HEK293 (cell line): ENCODE data around the gene VDAC1.
"Not testable (repeated sequence)": the region's sequence is repeated elsewhere in the genome, so short reads cannot be mapped to it uniquely, and the experiment has no call there.

ENCODE experiments used
- CTCF ChIA-PET: fragments of 350-600 bp; formaldehyde crosslinking; extraction: SDS; loops from one replicate; lab custom pipeline; 2021; ENCODE audit warnings: antibody characterized with exemption; lab: Yijun Ruan, JAX
- POLR2A ChIA-PET: fragments of 300-600 bp; formaldehyde crosslinking; extraction: SDS; loops from one replicate; lab custom pipeline; 2020; ENCODE audit warnings: antibody characterized with exemption, inconsistent platforms; lab: Yijun Ruan, JAX
- H3K27ac ChIP-seq: fragments of 200-500 bp; sonication (Bioruptor generic); 2 replicates; pipeline ENCODE4 v1.5.1; 2014; ENCODE audit warnings: low read depth, low read length, control low read depth, inconsistent platforms; ENCODE audit errors: extremely low read depth
- H3K36me3 ChIP-seq, 2 experiments: fragments of 200-500 bp in 1 of 2; sonication (Bioruptor generic) in 1 of 2; 1 replicate in 1 of 2; 2 replicates in 1 of 2; pipeline ENCODE4 v1.5.1; 2014 to 2017; ENCODE audit warnings: inconsistent platforms in 2 of 2, low read length in 2 of 2; ENCODE audit not compliant: control insufficient read depth in 2 of 2, insufficient read depth in 1 of 2
- H3K4me1 ChIP-seq: fragments of 200-500 bp; sonication (Bioruptor generic); 2 replicates; pipeline ENCODE4 v1.5.1; 2014; ENCODE audit warnings: mild to moderate bottlenecking, low read length, inconsistent platforms; ENCODE audit not compliant: control insufficient read depth, insufficient read depth
- H3K4me3 ChIP-seq: 2 replicates; pipeline ENCODE4 v1.5.1; 2011; ENCODE audit warnings: low read depth, mild to moderate bottlenecking, control low read depth, low read length, moderate library complexity
- H3K9me3 ChIP-seq: fragments of 200-500 bp; sonication (Bioruptor generic); 2 replicates; pipeline ENCODE4 v1.5.1; 2014; ENCODE audit warnings: low read depth, low read length, inconsistent platforms; ENCODE audit not compliant: control insufficient read depth, insufficient read depth
- AEBP2 ChIP-seq: fragments of 450-650 bp; formaldehyde crosslinking; IDR thresholded peaks from 2 replicates; pipeline ENCODE4 v1.5.1; 2016; ENCODE audit warnings: missing biosample characterization, missing genetic modification characterization, borderline replicate concordance
- ATF2 ChIP-seq: fragments of 450-650 bp; formaldehyde crosslinking; IDR thresholded peaks from 2 replicates; pipeline ENCODE4 v1.5.1; 2016; ENCODE audit warnings: missing biosample characterization, missing genetic modification characterization, low read depth
- GFI1B ChIP-seq: fragments of 450-650 bp; formaldehyde crosslinking; IDR thresholded peaks from 2 replicates; pipeline ENCODE4 v1.5.1; 2016; ENCODE audit warnings: missing biosample characterization, missing genetic modification characterization
- IKZF3 ChIP-seq: fragments of 450-650 bp; IDR thresholded peaks from 2 replicates; pipeline ENCODE4 v1.5.0; 2018; ENCODE audit warnings: missing biosample characterization, mild to moderate bottlenecking, missing genetic modification characterization, moderate library complexity
- KLF17 ChIP-seq: fragments of 450-650 bp; formaldehyde crosslinking; IDR thresholded peaks from 2 replicates; pipeline ENCODE4 v1.5.1; 2016; ENCODE audit warnings: missing biosample characterization, missing genetic modification characterization
- MEIS1 ChIP-seq: sonication (generic); formaldehyde crosslinking; IDR thresholded peaks from 2 replicates; pipeline ENCODE4 v1.8.1; 2022; ENCODE audit warnings: missing genetic modification reagents, mild to moderate bottlenecking, borderline replicate concordance
- OVOL3 ChIP-seq: fragments of 450-650 bp; formaldehyde crosslinking; IDR thresholded peaks from 2 replicates; pipeline ENCODE4 v1.5.1; 2016; ENCODE audit warnings: missing biosample characterization, missing genetic modification characterization
- RBAK ChIP-seq: fragments of 450-650 bp; formaldehyde crosslinking; IDR thresholded peaks from 2 replicates; pipeline ENCODE4 v1.5.1; 2016; ENCODE audit warnings: missing biosample characterization, missing genetic modification characterization
- TCF7L2 ChIP-seq: IDR thresholded peaks from 2 replicates; pipeline ENCODE4 v1.6.1; 2011; ENCODE audit warnings: low read depth, mild to moderate bottlenecking, inconsistent platforms, low read length, moderate library complexity, borderline replicate concordance
- WT1 ChIP-seq: fragments of 450-650 bp; formaldehyde crosslinking; IDR thresholded peaks from 2 replicates; pipeline ENCODE4 v1.5.1; 2016; ENCODE audit warnings: missing biosample characterization, missing genetic modification characterization
- YY2 ChIP-seq: fragments of 450-650 bp; formaldehyde crosslinking; IDR thresholded peaks from 2 replicates; pipeline ENCODE4 v1.5.1; 2016; ENCODE audit warnings: missing biosample characterization, missing genetic modification characterization
- ZNF16 ChIP-seq: fragments of 450-650 bp; formaldehyde crosslinking; IDR thresholded peaks from 2 replicates; pipeline ENCODE4 v1.5.1; 2016; ENCODE audit warnings: low read depth, missing biosample characterization, missing genetic modification characterization
- ZNF248 ChIP-seq: fragments of 450-650 bp; formaldehyde crosslinking; IDR thresholded peaks from 2 replicates; pipeline ENCODE4 v1.5.1; 2017; ENCODE audit warnings: missing biosample characterization, missing genetic modification characterization
- ZNF292 ChIP-seq: fragments of 450-650 bp; formaldehyde crosslinking; IDR thresholded peaks from 2 replicates; pipeline ENCODE4 v1.5.1; 2016; ENCODE audit warnings: low read depth, missing biosample characterization, missing genetic modification characterization, borderline replicate concordance
- ZNF350 ChIP-seq: fragments of 450-650 bp; formaldehyde crosslinking; IDR thresholded peaks from 2 replicates; pipeline ENCODE4 v1.5.0; 2017; ENCODE audit warnings: missing biosample characterization, mild to moderate bottlenecking, missing genetic modification characterization
- ZNF366 ChIP-seq: fragments of 450-650 bp; formaldehyde crosslinking; conservative IDR thresholded peaks from 2 replicates; pipeline ENCODE4 v1.5.1; 2016; ENCODE audit warnings: missing biosample characterization, missing genetic modification characterization
- ZNF404 ChIP-seq: fragments of 450-650 bp; formaldehyde crosslinking; IDR thresholded peaks from 2 replicates; pipeline ENCODE4 v1.5.1; 2017; ENCODE audit warnings: missing biosample characterization, missing genetic modification characterization
- ZNF449 ChIP-seq: fragments of 450-650 bp; formaldehyde crosslinking; IDR thresholded peaks from 2 replicates; pipeline ENCODE4 v1.5.1; 2017; ENCODE audit warnings: missing biosample characterization, mild to moderate bottlenecking, missing genetic modification characterization, moderate library complexity
- ZNF704 ChIP-seq: fragments of 450-650 bp; formaldehyde crosslinking; IDR thresholded peaks from 2 replicates; pipeline ENCODE4 v1.5.1; 2016; ENCODE audit warnings: missing biosample characterization, missing genetic modification characterization
- ZNF843 ChIP-seq: fragments of 450-650 bp; formaldehyde crosslinking; IDR thresholded peaks from 2 replicates; pipeline ENCODE4 v1.5.1; 2016; ENCODE audit warnings: missing biosample characterization, missing genetic modification characterization
- ZXDB ChIP-seq: fragments of 450-650 bp; formaldehyde crosslinking; IDR thresholded peaks from 2 replicates; pipeline ENCODE4 v1.5.1; 2016; ENCODE audit warnings: missing biosample characterization, missing genetic modification characterization

Gene VDAC1

GRCh38 chr5:134034326-134034725, 29.6 kb upstream of the VDAC1 start:
- H3K27ac ChIP-seq, result no peak overlapping the region
- no peaks in the 10 kb centered on the region for H3K4me1 ChIP-seq
- CTCF ChIA-PET, result interaction anchor here (0.7 to 1.2 kb wide), 2 partner anchors 19 to 32 kb away, joined by 4 read pairs; no protein-coding TSS in a partner anchor

GRCh38 chr5:134030303-134030964, 25.7 kb upstream of the VDAC1 start:
- H3K4me3 ChIP-seq, H3K4me1 ChIP-seq, H3K27ac ChIP-seq, H3K36me3 ChIP-seq, H3K9me3 ChIP-seq: not testable (repeated sequence)
- CTCF ChIA-PET, result interaction anchor here (0.6 to 2.6 kb wide), 4 partner anchors 10 to 1393 kb away, joined by 3 to 18 read pairs (median 4); no protein-coding TSS in a partner anchor
- POLR2A ChIA-PET, result interaction anchor here (0.5 kb wide), 1 partner anchor 22 kb away, joined by 3 read pairs; no protein-coding TSS in a partner anchor

More at GRCh38 chr5:134034326-134034725, 29.6 kb upstream of the VDAC1 start:
- no peaks in the 10 kb centered on the region for H3K36me3 ChIP-seq
- H3K9me3 ChIP-seq, result no peaks in the 10 kb centered on the region
- POLR2A ChIA-PET, result no interaction called here
- no peak overlapping the region for H3K4me3 ChIP-seq
- no peak for TF ChIP-seq ZXDB
- no peak for TF ChIP-seq ZNF449
- TF ChIP-seq WT1 (tag by site-specific recombination), result no peak
- TF ChIP-seq MEIS1 (CRISPR knock-in tag), result no peak
- TF ChIP-seq RBAK, result no peak
- no peak for TF ChIP-seq ZNF292 (tag by site-specific recombination)
- no peak for TF ChIP-seq ZNF843 (tag by site-specific recombination)
- TF ChIP-seq ZNF704 (tag by site-specific recombination), result no peak
- TF ChIP-seq ZNF404 (tag by site-specific recombination), result no peak
- TF ChIP-seq OVOL3 (tag by site-specific recombination), result no peak

GRCh38 chr5:134029156-134029555, 24.4 kb upstream of the VDAC1 start:
- Histone ChIP-seq H3K36me3 (no peaks in the 10 kb centered on the region), H3K27ac (no peak overlapping the region), H3K9me3 (no peaks in the 10 kb centered on the region), H3K4me3 (no peak overlapping the region), H3K4me1 (no peaks in the 10 kb centered on the region)
- CTCF ChIA-PET, result interaction anchor here (4.1 kb wide), 1 partner anchor 10 kb away, joined by 53 read pairs; no protein-coding TSS in a partner anchor
- POLR2A ChIA-PET, result no interaction called here
- TF ChIP-seq GFI1B (tag by site-specific recombination) (no peak), ZNF16 (tag by site-specific recombination) (no peak), KLF17 (tag by site-specific recombination) (no peak), ZNF350 (tag by site-specific recombination) (no peak), AEBP2 (tag by site-specific recombination) (no peak), TCF7L2 (no peak), ZNF366 (tag by site-specific recombination) (no peak), ATF2 (no peak), IKZF3 (tag by site-specific recombination) (no peak), YY2 (no peak), ZNF248 (no peak)
